Bronchial epithelial cell (primary cell): ENCODE results near the gene BBS12. TPM values are rescaled to one million over a fixed set of nuclear protein-coding genes. Genes with fewer than 3 reads are reported as not detected.

ENCODE experiments used
- total RNA-seq: library from RNA; depleted of rRNA; stranded (reverse); fragments of >200 nt; gene quantifications from 2 replicates; pipeline ENCODE4 v1.2.1, GENCODE V29; 2014

The BBS12 gene
- total RNA-seq, 1 donor from 2014 or later: 4.5 TPM

Other genes starting within 250 kb of the BBS12 start
- not detected in 2 replicates for gene IL21, start 111.6 kb upstream of the BBS12 start, total RNA-seq
- 9.2 and 14.8 TPM in 2 replicates for gene FGF2, start 94.1 kb downstream of the BBS12 start, total RNA-seq
- gene NUDT6, start 189.9 kb downstream of the BBS12 start, total RNA-seq: 2.7 and 3.9 TPM in 2 replicates